NCI-H1930 (cell line): ENCODE results near the gene AADACL3.
"Not testable (repeated sequence)": the region's sequence is repeated elsewhere in the genome, so short reads cannot be mapped to it uniquely, and the experiment has no call there.

Experiments used
- DNase-seq, 2 experiments: peaks; one replicate each; lab custom pipeline; 2025; lab: John Stamatoyannopoulos, UW

The AADACL3 gene

DNA sequence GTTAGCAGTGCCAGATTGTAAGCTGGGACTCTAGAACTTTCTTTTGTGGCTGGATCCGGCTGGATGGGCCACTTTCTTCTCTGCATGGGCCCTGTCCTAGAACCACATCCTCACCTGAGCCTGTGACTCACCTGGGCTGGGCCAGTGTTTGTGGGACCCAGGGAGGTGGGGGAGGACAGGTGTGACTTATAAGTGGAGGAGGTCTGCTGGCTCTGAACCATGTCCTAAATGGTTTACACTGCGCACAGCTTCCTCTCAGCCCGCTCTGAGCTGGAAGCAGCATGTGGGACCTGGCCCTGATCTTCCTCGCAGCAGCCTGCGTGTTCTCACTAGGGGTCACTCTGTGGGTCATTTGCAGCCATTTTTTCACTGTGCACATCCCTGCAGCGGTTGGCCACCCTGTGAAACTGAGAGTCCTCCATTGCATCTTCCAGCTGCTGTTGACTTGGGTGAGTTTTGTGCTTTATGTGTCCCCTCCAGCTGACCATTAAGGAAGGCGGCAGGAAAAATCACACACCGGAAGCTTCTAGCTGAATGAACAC lies at the start of gene AADACL3:
Gene AADACL3, plus strand, starts transcription at position 215 of the 542 bp plus-strand sequence. Its CDS starts 67 bp downstream, at position 282.
- DNase-seq: no peak

GRCh38 chr1:12666141-12666735 lies 49.7 kb upstream of the AADACL3 start:
- DNase-seq: no peak

DNA sequence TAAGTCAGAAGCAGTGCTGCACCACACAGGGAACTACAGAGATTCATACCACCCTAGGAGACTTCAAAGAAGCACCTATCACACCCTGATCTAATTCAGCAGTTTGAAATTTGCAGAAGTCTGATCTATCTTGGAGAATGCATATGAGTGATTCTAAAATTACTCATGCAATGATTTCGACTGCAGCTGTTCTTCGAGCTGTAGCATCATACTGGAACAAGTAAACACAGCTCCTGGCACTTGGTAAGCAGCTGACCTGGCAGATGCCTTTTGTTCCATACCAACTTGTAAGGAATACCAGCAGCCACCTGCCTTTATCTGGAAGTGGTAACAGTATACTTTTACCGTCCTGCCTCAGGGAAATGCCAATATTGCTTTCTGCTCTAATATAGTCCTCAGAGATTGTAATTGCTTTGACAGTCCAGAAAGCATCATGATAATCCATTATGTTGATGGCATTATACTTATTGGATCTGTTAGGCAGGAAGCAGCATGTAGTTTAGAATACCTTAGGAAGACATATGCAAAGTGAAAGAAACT lies 46.3 kb upstream of the AADACL3 start:
- no peak for DNase-seq

GRCh38 chr1:12674358-12674757 lies 41.6 kb upstream of the AADACL3 start:
- no peak for DNase-seq

GRCh38 chr1:12676122-12676521 lies 39.8 kb upstream of the AADACL3 start:
- not testable (repeated sequence) for DNase-seq

DNA sequence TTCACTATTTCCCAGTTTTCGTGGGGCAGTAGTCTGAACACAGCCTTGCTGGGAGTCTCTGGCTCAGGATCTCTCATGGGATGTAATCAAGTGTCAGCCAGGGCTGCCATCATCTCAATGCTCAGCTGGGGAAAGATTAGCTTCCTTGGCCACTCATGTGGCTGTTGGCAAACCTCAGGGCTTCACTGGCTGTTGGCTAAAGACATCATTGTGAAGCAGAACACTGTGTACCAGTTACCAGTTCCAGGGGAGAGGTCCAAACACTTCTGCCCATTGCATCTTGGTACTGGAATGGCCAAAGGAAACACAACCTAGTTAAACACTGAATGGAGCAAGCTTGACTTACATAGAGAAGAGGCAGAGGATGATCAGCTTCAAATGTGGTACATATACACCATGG lies 38.3 kb upstream of the AADACL3 start:
- no peak for DNase-seq

- DNase-seq: no peak
Observed at GRCh38 chr1:12678350-12678749, 37.6 kb upstream of the AADACL3 start.

- no peak for DNase-seq
Observed at GRCh38 chr1:12678820-12679219, 37.1 kb upstream of the AADACL3 start.

GRCh38 chr1:12690156-12690555 lies 25.8 kb upstream of the AADACL3 start:
- no peak for DNase-seq

GRCh38 chr1:12692967-12693782 lies 22.7 kb upstream of the AADACL3 start:
- DNase-seq: no peak

DNA sequence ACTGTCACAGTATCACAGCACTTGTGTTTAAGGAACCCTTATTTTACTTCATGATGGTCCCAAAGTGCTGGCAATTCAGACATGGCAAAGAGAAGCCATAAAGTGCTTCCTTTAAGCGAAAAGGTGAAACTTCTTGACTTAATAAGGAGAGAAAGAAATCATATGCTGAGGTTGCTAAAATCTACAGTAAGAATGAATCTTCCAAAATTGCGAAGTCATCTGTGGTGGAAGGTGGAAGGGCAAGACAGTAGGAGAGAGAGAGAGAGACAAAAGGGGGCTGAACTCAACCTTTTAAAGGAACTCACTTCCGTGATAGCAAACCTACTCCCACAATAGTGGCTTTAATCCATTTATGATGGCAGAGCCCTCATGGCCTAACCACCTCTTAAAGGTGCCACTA lies 19.3 kb upstream of the AADACL3 start:
- DNase-seq: no peak

GRCh38 chr1:12697397-12697796 lies 18.5 kb upstream of the AADACL3 start:
- DNase-seq: no peak

DNA sequence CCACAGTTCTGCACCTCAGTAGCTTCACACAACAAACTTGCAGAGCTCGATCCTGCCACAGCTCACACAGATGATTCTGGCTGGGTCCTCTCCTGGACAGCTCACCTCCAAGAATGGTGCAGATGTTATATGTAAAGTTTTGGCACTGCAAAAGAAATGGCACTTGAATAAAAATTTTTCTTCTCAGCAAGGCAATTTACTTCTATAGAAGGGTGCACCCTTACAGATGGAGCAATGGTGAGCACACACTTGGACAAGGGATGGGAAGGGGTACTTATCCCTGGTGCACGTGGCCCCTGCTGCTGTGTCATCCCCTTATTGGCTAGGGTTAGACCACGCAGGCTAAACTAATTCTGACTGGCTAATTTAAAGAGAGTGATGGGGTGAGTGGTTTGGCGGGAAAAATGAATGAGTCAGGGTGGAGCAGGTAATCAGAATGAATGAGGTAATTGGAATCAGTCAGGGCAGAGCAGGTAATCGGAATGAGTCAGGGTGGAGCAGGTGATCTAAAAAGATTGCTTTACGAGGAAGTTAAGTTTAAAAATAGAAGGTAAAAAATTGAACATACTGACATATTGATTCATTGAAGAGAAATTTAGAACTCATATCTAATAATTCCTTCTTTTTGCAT lies 12.0 kb upstream of the AADACL3 start:
- no peak for DNase-seq

GRCh38 chr1:12706061-12706460 lies 9.8 kb upstream of the AADACL3 start:
- no peak for DNase-seq

DNA sequence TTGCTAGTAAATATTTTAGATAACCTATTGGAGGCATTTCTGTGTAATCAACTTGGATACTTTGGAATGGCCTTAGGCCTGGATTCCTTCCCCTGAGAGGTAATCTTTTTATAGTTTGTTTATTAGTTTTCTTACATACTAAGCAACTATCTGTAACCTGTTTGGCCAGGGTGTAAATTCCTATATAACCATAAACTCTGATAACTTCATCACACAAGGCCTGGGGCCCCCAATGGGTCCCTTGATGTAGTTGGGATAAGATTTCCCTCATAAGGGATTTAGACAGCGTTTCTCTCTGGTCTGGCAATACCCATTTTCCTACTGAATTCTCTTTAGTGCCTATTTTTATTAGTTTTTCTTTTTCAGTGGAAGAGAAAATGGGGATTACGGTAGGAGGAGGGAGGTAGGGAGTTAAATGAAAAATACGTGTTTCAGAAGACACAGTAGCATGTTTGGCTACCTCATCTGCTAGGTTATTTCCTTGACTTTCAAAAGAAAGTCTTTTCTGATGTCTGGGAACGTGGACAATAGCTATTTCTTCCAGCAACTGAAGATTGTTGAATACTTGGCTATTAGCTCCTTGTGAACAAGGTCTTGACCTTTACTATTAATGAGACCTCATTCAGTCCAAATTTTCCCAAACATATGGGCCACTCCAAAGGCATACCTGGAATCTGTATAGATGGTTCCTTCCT lies 7.4 kb upstream of the AADACL3 start:
- no peak for DNase-seq

DNA sequence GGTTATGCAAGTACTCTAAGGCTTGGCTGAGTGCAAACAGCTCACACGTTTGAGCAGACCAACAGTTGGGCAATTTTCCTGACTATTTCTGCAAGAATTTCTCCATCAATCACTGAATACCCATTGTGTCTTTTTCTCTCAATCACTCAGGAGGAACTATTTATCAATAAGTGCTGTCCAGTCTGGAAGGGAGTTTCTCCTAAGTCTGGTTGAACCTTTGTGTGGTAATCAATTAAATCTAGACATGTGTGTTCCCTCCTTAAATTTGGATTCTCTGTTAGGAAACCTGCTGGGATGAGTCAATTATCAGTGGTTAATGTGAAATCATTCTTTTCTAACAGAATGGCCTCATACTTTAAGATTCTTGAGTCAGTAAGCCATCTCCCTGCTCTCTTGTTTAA lies 6.8 kb upstream of the AADACL3 start:
- no peak for DNase-seq

DNA sequence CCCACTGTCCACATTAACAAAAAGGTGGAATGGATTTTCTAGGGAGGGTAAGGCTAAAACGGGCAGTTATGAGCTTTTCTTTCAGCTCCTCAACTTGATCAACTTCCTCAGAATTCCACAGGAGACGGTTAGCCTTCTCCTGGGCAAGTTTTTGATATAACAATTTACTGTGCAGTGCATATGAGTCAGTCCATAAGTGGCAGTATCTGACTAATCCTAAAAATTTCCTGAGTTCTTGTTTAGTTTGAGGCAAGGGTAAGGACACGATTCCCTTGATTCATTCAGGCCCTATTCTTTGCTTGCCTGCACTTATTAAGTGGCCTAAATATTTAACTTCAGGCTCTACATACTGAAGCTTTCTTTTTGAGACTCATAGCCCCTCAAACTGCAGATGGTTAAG lies 6.2 kb upstream of the AADACL3 start:
- DNase-seq: no peak

DNA sequence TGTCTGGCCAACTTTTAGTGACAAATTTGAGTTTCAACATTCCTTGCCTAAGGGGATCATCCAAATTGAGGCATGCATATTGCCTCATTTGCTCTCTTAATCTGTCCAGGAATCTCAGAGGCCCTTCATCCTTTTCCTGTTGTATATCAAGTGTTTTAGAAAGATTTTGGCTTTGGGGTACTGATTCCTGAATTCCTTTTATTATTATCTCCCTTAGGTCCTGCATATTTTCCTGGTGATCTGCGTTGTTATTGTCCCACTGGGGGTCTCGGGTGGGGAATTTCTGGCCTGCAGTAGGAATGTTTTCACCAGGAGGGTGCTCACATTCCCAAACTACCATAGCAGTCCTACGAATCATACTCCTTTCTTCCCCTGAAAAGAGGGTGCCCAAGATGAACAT lies 4.4 kb upstream of the AADACL3 start:
- no peak for DNase-seq

- DNase-seq: no peak
Observed at GRCh38 chr1:12712076-12712475, 3.8 kb upstream of the AADACL3 start.

DNA sequence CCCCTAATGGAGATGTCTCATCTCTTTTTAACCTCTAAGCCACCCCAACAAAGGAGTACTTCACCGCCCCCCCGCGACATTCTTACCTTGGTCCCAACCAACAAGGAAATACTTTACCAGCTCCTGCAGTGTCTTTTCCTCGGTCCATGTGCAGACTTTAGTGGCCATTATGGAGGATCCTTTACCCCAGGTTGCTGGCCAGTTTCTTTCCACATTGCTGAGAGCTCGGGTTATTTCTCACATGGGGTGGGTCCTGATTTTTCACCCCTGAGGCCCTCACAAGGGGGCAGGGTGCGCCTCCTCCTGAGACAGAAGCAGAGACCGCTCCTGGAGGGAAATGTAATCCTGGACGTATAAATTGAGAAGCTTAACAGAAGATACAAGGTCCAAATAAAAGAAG lies 3.0 kb upstream of the AADACL3 start:
- no peak for DNase-seq

GRCh38 chr1:12713651-12714050 lies 2.3 kb upstream of the AADACL3 start:
- not testable (repeated sequence) for DNase-seq
